Neural cell (in vitro differentiated cells): ENCODE results near the gene ATOX1. TPM values are rescaled to one million over a fixed set of nuclear protein-coding genes. Genes with fewer than 3 reads are reported as not detected.

Experiments
- H2AFZ ChIP-seq: fragments of 200-600, 300-800 bp; sonication (generic), shearing (Covaris generic); 2 replicates; pipeline ENCODE4 v1.6.0; 2014; ENCODE audit warnings: low read depth, mild to moderate bottlenecking, antibody characterized with exemption, low read length, moderate library complexity
- H3F3A ChIP-seq: fragments of 200-600 bp; shearing (Covaris generic); 2 replicates; pipeline ENCODE4 v1.6.1; 2016; ENCODE audit warnings: mild to moderate bottlenecking, moderate library complexity, mixed read lengths, antibody characterized with exemption, low read length; ENCODE audit not compliant: insufficient read depth, poor library complexity, severe bottlenecking
- H3K27ac ChIP-seq: fragments of 200-600, 300-800 bp; sonication (generic), shearing (Covaris generic); 2 replicates; pipeline ENCODE4 v1.5.1; 2014; ENCODE audit warnings: mild to moderate bottlenecking, low read length, moderate library complexity
- H3K27me3 ChIP-seq: fragments of 300-800, 200-600 bp; sonication (generic), shearing (Covaris generic); 2 replicates; pipeline ENCODE4 v1.6.0; 2014; ENCODE audit warnings: mild to moderate bottlenecking, low read depth, low read length, moderate library complexity; ENCODE audit not compliant: insufficient read depth
- H3K36me3 ChIP-seq: fragments of 300-800, 200-600 bp; sonication (generic), shearing (Covaris generic); 2 replicates; pipeline ENCODE4 v1.5.1; 2014; ENCODE audit warnings: mild to moderate bottlenecking, antibody characterized with exemption, low read length, moderate library complexity; ENCODE audit not compliant: insufficient read depth
- H3K4me2 ChIP-seq: fragments of 300-800, 200-600 bp; sonication (generic), shearing (Covaris generic); 2 replicates; pipeline ENCODE4 v1.6.0; 2014; ENCODE audit warnings: mild to moderate bottlenecking, low read length
- H3K4me3 ChIP-seq: fragments of 300-800, 200-600 bp; sonication (generic), shearing (Covaris generic); 2 replicates; pipeline ENCODE4 v1.5.1; 2014; ENCODE audit warnings: mild to moderate bottlenecking, low read length, moderate library complexity
- H3K79me2 ChIP-seq: fragments of 200-600 bp; shearing (Covaris generic); replicated peaks from 2 replicates; pipeline ENCODE4 v1.6.0; 2014; ENCODE audit warnings: mild to moderate bottlenecking, low read length, moderate library complexity; ENCODE audit not compliant: insufficient read depth
- H3K9ac ChIP-seq: fragments of 300-800, 200-600 bp; sonication (generic), shearing (Covaris generic); 2 replicates; pipeline ENCODE4 v1.6.1; 2016; ENCODE audit warnings: mild to moderate bottlenecking, low read length, mixed read lengths
- H3K9me2 ChIP-seq: fragments of 200-600 bp; shearing (Covaris generic); 2 replicates; pipeline ENCODE4 v1.6.1; 2016; ENCODE audit warnings: mild to moderate bottlenecking, low read length, mixed read lengths; ENCODE audit not compliant: insufficient read depth
- H3K9me3 ChIP-seq: fragments of 200-600, 300-800 bp; sonication (generic), shearing (Covaris generic); 2 replicates; pipeline ENCODE4 v1.6.1; 2016; ENCODE audit warnings: mild to moderate bottlenecking, mixed run types, low read length, moderate library complexity, mixed read lengths
- H4K20me1 ChIP-seq: fragments of 200-600 bp; shearing (Covaris generic); 2 replicates; pipeline ENCODE4 v1.6.1; 2016; ENCODE audit warnings: mild to moderate bottlenecking, mixed run types; ENCODE audit not compliant: insufficient read depth
- CTCF ChIP-seq: fragments of 450-650 bp; IDR thresholded peaks from 2 replicates; pipeline ENCODE4 v1.5.1; 2014; ENCODE audit warnings: antibody characterized with exemption, mild to moderate bottlenecking, moderate library complexity; ENCODE audit not compliant: poor library complexity, severe bottlenecking
- EP300 ChIP-seq: fragments of 450-650 bp; conservative IDR thresholded peaks from 2 replicates; pipeline ENCODE4 v1.6.1; 2014; ENCODE audit warnings: antibody characterized with exemption, mild to moderate bottlenecking, moderate library complexity; ENCODE audit not compliant: poor library complexity, severe bottlenecking
- EZH2 ChIP-seq: fragments of 200-600, 300-800 bp; shearing (Covaris generic), sonication (generic); IDR thresholded peaks from 2 replicates; pipeline ENCODE4 v1.6.1; 2014; ENCODE audit warnings: antibody characterized with exemption, low read length, borderline replicate concordance, mild to moderate bottlenecking; ENCODE audit not compliant: insufficient read depth, poor library complexity, severe bottlenecking
- MXI1 ChIP-seq: fragments of 450-650 bp; conservative IDR thresholded peaks from 2 replicates; pipeline ENCODE4 v1.6.1; 2014; ENCODE audit warnings: antibody characterized with exemption, mild to moderate bottlenecking; ENCODE audit not compliant: poor library complexity, severe bottlenecking
- POLR2AphosphoS5 ChIP-seq: IDR thresholded peaks from 2 replicates; pipeline ENCODE4 v1.6.1; 2012
- RAD21 ChIP-seq: fragments of 450-650 bp; conservative IDR thresholded peaks from 2 replicates; pipeline ENCODE4 v1.6.1; 2014; ENCODE audit warnings: antibody characterized with exemption, mild to moderate bottlenecking, moderate library complexity
- REST ChIP-seq: IDR thresholded peaks from 2 replicates; pipeline ENCODE4 v1.6.1; 2012; ENCODE audit warnings: borderline replicate concordance
- SMC3 ChIP-seq: fragments of 450-650 bp; conservative IDR thresholded peaks from 2 replicates; pipeline ENCODE4 v1.6.1; 2014; ENCODE audit warnings: antibody characterized with exemption, mild to moderate bottlenecking, moderate library complexity; ENCODE audit not compliant: poor library complexity
- TAF1 ChIP-seq: IDR thresholded peaks from 2 replicates; pipeline ENCODE4 v1.6.1; 2012; ENCODE audit warnings: low read depth
- polyA plus RNA-seq: library from polyadenylated mRNA; depleted of rRNA; stranded (reverse); fragments of >200 nt; gene quantifications from 2 replicates; pipeline ENCODE4 v1.2.3, GENCODE V29; 2014

The ATOX1 gene
- polyA plus RNA-seq, 1 donor from 2014 or later = 79.9 TPM

- Histone ChIP-seq H3K4me2 (no peak overlapping the region), H3K27me3 (no peaks in the 10 kb centered on the region), H3K9me2 (no peaks in the 10 kb centered on the region), H4K20me1 (no peaks in the 10 kb centered on the region), H3K9ac (no peak overlapping the region), H3F3A (no peaks in the 10 kb centered on the region), H3K9me3 (no peaks in the 10 kb centered on the region), H3K4me3 (no peak overlapping the region), H3K79me2 (peaks cover 100% of the 10 kb centered on the region), H3K27ac (no peak overlapping the region), H2AFZ (no peak overlapping the region), H3K36me3 (no peaks in the 10 kb centered on the region)
- TF ChIP-seq MXI1 (no peak), EP300 (no peak)
Measured at GRCh38 chr5:151779531-151780125, 21.2 kb upstream of the ATOX1 start.

GRCh38 chr5:151775025-151775606 lies 16.7 kb upstream of the ATOX1 start:
- Histone ChIP-seq H3K9ac (no peak overlapping the region), H3K27ac (no peak overlapping the region)

More at GRCh38 chr5:151775025-151775606, 16.7 kb upstream of the ATOX1 start:
- Histone ChIP-seq H2AFZ (no peak overlapping the region), H4K20me1 (peaks cover 5% of the 10 kb centered on the region), H3F3A (no peaks in the 10 kb centered on the region), H3K27me3 (no peaks in the 10 kb centered on the region), H3K9me2 (no peaks in the 10 kb centered on the region), H3K36me3 (no peaks in the 10 kb centered on the region), H3K79me2 (peaks cover 67% of the 10 kb centered on the region), H3K4me3 (peak overlapping the region; percentile 73), H3K9me3 (no peaks in the 10 kb centered on the region), H3K4me2 (no peak overlapping the region)
- TF ChIP-seq SMC3 (no peak), TAF1 (no peak), RAD21 (no peak), CTCF (no peak), POLR2AphosphoS5 (no peak), REST (no peak), EP300 (no peak), EZH2 (no peak), MXI1 (no peak)
